Measurements from ENCODE around the gene PRG3.

DNA sequence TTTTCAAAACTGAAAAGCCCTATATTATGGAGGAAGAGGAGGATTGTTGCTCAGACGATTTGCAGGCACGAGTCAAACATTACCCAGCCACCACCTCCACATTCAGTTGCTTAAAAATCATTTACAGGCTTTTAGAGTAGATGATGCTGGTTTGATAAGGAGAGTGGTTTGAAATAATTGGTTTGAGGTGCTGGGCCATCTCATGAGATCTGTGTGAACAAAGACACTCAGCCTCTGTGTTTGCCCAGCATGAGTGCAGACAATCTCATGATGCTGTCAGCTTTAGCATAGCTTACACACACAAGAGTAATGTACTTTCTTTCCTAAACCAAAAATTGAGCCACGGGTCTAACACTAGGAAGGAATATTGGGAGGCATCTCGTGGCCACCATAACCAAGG lies 41.7 kb upstream of the PRG3 start:
- TF ChIP-seq, protein P1, sequence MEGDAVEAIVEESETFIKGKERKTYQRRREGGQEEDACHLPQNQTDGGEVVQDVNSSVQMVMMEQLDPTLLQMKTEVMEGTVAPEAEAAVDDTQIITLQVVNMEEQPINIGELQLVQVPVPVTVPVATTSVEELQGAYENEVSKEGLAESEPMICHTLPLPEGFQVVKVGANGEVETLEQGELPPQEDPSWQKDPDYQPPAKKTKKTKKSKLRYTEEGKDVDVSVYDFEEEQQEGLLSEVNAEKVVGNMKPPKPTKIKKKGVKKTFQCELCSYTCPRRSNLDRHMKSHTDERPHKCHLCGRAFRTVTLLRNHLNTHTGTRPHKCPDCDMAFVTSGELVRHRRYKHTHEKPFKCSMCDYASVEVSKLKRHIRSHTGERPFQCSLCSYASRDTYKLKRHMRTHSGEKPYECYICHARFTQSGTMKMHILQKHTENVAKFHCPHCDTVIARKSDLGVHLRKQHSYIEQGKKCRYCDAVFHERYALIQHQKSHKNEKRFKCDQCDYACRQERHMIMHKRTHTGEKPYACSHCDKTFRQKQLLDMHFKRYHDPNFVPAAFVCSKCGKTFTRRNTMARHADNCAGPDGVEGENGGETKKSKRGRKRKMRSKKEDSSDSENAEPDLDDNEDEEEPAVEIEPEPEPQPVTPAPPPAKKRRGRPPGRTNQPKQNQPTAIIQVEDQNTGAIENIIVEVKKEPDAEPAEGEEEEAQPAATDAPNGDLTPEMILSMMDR (IDR thresholded peaks at IDR 0.05), result no peak
- no peak for TF ChIP-seq POLR2A (IDR thresholded peaks at IDR 0.05)

Measured in right lobe of liver (tissue), 4 donors.